Keratinocyte (primary cell): ENCODE measurements around the gene OTOF. TPM values are rescaled to one million over a fixed set of nuclear protein-coding genes. Genes with fewer than 3 reads are reported as not detected.

Source experiments
- DNase-seq: peaks from one replicate; pipeline ENCODE4 v3.0.0-alpha.2; 2011; ENCODE audit warnings: low read depth, missing footprints, low spot score
- FAIRE-seq: peaks from 2 replicates; lab custom pipeline; 2011; peaks lifted over from hg19 to GRCh38; lab: Jason Lieb, UNC
- H2AFZ ChIP-seq: 2 replicates; pipeline ENCODE4 v1.6.0; 2012; ENCODE audit warnings: low read length, control low read depth, inconsistent platforms; ENCODE audit not compliant: control insufficient read depth
- H3K27ac ChIP-seq: 2 replicates; pipeline ENCODE4 v1.5.1; 2011; ENCODE audit warnings: low read length; ENCODE audit not compliant: control insufficient read depth, insufficient read depth
- H3K27me3 ChIP-seq: 3 replicates; pipeline ENCODE4 v1.6.0; 2011; ENCODE audit warnings: low read length; ENCODE audit not compliant: control insufficient read depth, insufficient read depth; ENCODE audit errors: extremely low read depth
- H3K36me3 ChIP-seq, 2 experiments: 2 replicates in 1 of 2; 3 replicates in 1 of 2; pipeline ENCODE4 v1.5.1; 2011; ENCODE audit warnings: low read length in 2 of 2, mild to moderate bottlenecking in 1 of 2; ENCODE audit not compliant: control insufficient read depth in 2 of 2, insufficient read depth in 2 of 2; ENCODE audit errors: extremely low read depth in 1 of 2
- H3K4me1 ChIP-seq: 3 replicates; pipeline ENCODE4 v1.5.1; 2011; ENCODE audit warnings: low read length; ENCODE audit not compliant: control insufficient read depth, insufficient read depth; ENCODE audit errors: extremely low read depth
- H3K4me2 ChIP-seq: 3 replicates; pipeline ENCODE4 v1.6.0; 2011; ENCODE audit warnings: low read depth, low read length; ENCODE audit not compliant: control insufficient read depth, insufficient read depth; ENCODE audit errors: extremely low read depth
- H3K4me3 ChIP-seq, 3 experiments: fragments of 200-600 bp in 1 of 3; sonication (generic) in 1 of 3; 2 replicates in 2 of 3; 3 replicates in 1 of 3; pipeline ENCODE4 v1.5.1; 2011 to 2016; ENCODE audit warnings: low read length in 3 of 3, mild to moderate bottlenecking in 3 of 3, control low read depth in 2 of 3, inconsistent platforms in 1 of 3, low read depth in 1 of 3, mixed read lengths in 1 of 3, mixed run types in 1 of 3, moderate library complexity in 1 of 3; ENCODE audit not compliant: control insufficient read depth in 2 of 3, insufficient read depth in 2 of 3; ENCODE audit errors: extremely low read depth in 1 of 3
- H3K79me2 ChIP-seq: 2 replicates; pipeline ENCODE4 v1.6.0; 2012; ENCODE audit warnings: low read length; ENCODE audit not compliant: control insufficient read depth, insufficient read depth
- H3K9ac ChIP-seq: 3 replicates; pipeline ENCODE4 v1.6.0; 2011; ENCODE audit warnings: low read length; ENCODE audit not compliant: control insufficient read depth, insufficient read depth; ENCODE audit errors: extremely low read depth
- H3K9me1 ChIP-seq: 3 replicates; pipeline ENCODE4 v1.6.0; 2011; ENCODE audit warnings: low read length; ENCODE audit not compliant: control insufficient read depth, insufficient read depth; ENCODE audit errors: extremely low read depth
- H3K9me3 ChIP-seq: 2 replicates; pipeline ENCODE4 v1.5.1; 2012; ENCODE audit warnings: low read depth, low read length; ENCODE audit not compliant: control insufficient read depth
- H4K20me1 ChIP-seq: 3 replicates; pipeline ENCODE4 v1.6.0; 2011; ENCODE audit warnings: low read length; ENCODE audit not compliant: control insufficient read depth, insufficient read depth; ENCODE audit errors: extremely low read depth
- CTCF ChIP-seq, 3 experiments: IDR thresholded peaks in 1 of 3; conservative IDR thresholded peaks in 1 of 3; optimal IDR thresholded peaks in 1 of 3; 2 replicates in 2 of 3; 3 replicates in 1 of 3; pipeline versions ENCODE3 to v1.5.1; 2011; ENCODE audit warnings: low read length in 3 of 3, mild to moderate bottlenecking in 3 of 3, moderate library complexity in 2 of 3, control low read depth in 1 of 3, inconsistent platforms in 1 of 3; ENCODE audit not compliant: insufficient read depth in 2 of 3; ENCODE audit errors: extremely low read depth in 1 of 3
- EZH2 ChIP-seq: IDR thresholded peaks from one replicate; pipeline ENCODE4 v1.6.1; 2012; ENCODE audit warnings: inconsistent platforms, mild to moderate bottlenecking, low read length, moderate library complexity
- dilution Hi-C: fragments of 300-500 bp; cut with MboI; formaldehyde crosslinking; loops from one replicate; pipeline ENCODE4 v1.7.0; 2020; ENCODE audit warnings: low sequenced_read_pairs; ENCODE audit not compliant: extremely low pct_ligation_motif_present
- polyA plus RNA-seq, 5 experiments: library from polyadenylated mRNA; depleted of rRNA in 3 of 5; stranded (reverse) in 3 of 5; stranded (forward) in 1 of 5; unstranded in 1 of 5; fragments of >200 nt; gene quantifications; 1 replicate in 1 of 5; 2 replicates in 3 of 5; 3 replicates in 1 of 5; pipeline versions ENCODE4 v1.2.1 to v1.2.3, GENCODE V29; 2011 to 2012; ENCODE audit warnings: missing spikeins in 2 of 5, low read depth in 1 of 5, low replicate concordance in 1 of 5

Gene OTOF
- polyA plus RNA-seq, 1 donor (not counting 4 experiments of a cell fraction or from before 2014, with no cell fraction given): not detected

- no peak overlapping the region for H3K4me3 ChIP-seq
These were observed 28.5 kb downstream of the OTOF start for GRCh38 chr2:26449278-26450030.

GRCh38 chr2:26448651-26449050 is 29.3 kb downstream of the OTOF start:
- dilution Hi-C loops: no loop called here
- Histone ChIP-seq H3K4me2 (no peak overlapping the region), H3K27ac (no peak overlapping the region), H3K4me1 (no peaks in the 10 kb centered on the region), H3K27me3 (peaks cover 9% of the 10 kb centered on the region), H3K36me3 (no peaks in the 10 kb centered on the region), H3K9ac (no peak overlapping the region), H3K9me3 (no peaks in the 10 kb centered on the region), H3K9me1 (no peaks in the 10 kb centered on the region), H2AFZ (no peak overlapping the region), H4K20me1 (no peaks in the 10 kb centered on the region), H3K4me3 (no peak overlapping the region), H3K79me2 (no peaks in the 10 kb centered on the region)
- FAIRE-seq (no peak), DNase-seq (no peak)
- no peak for TF ChIP-seq CTCF (optimal IDR thresholded peaks at IDR 0.05 in 1 of 3, IDR thresholded peaks at IDR 0.05 in 1 of 3, conservative IDR thresholded peaks at IDR 0.05 in 1 of 3; ENCODE audit: extremely low read depth in 1 of 3, insufficient read depth in 2 of 3, low read length in 3 of 3)
- no peak for TF ChIP-seq EZH2

More at GRCh38 chr2:26449278-26450030, 28.5 kb downstream of the OTOF start:
- H2AFZ ChIP-seq: no peak overlapping the region
- H3K27me3 ChIP-seq: peaks cover 6% of the 10 kb centered on the region
- H3K27ac ChIP-seq: no peak overlapping the region
- TF ChIP-seq CTCF (optimal IDR thresholded peaks at IDR 0.05 in 1 of 3, IDR thresholded peaks at IDR 0.05 in 1 of 3, conservative IDR thresholded peaks at IDR 0.05 in 1 of 3; ENCODE audit: extremely low read depth in 1 of 3, insufficient read depth in 2 of 3, low read length in 3 of 3): no peak
- no peak for TF ChIP-seq EZH2
- H3K9me1 ChIP-seq: no peaks in the 10 kb centered on the region
- FAIRE-seq (no peak), DNase-seq (no peak)
- dilution Hi-C loops: no loop called here
- no peaks in the 10 kb centered on the region for H3K4me1 ChIP-seq
- no peak overlapping the region for H3K4me2 ChIP-seq
- H3K79me2 ChIP-seq: no peaks in the 10 kb centered on the region
- no peak overlapping the region for H3K9ac ChIP-seq
- no peaks in the 10 kb centered on the region for H3K9me3 ChIP-seq
- H4K20me1 ChIP-seq: no peaks in the 10 kb centered on the region
- no peaks in the 10 kb centered on the region for H3K36me3 ChIP-seq
